GM12878 (cell line): ENCODE data around the gene AMN.

ENCODE experiments used
- ATF3 ChIP-seq: IDR thresholded peaks from 2 replicates; pipeline ENCODE4 v1.6.1; 2011; ENCODE audit warnings: low read depth, mild to moderate bottlenecking, low read length, moderate library complexity, borderline replicate concordance; ENCODE audit errors: extremely low read depth
- CTCF ChIP-seq, 3 experiments: IDR thresholded peaks in 2 of 3; conservative IDR thresholded peaks in 1 of 3; 2 replicates each; pipeline ENCODE4 v1.5.1; 2011; ENCODE audit warnings: low read depth in 3 of 3, low read length in 3 of 3, mild to moderate bottlenecking in 3 of 3, control low read depth in 2 of 3, moderate library complexity in 2 of 3, inconsistent platforms in 1 of 3, mixed read lengths in 1 of 3; ENCODE audit not compliant: control insufficient read depth in 2 of 3, insufficient read depth in 1 of 3; ENCODE audit errors: extremely low read depth in 1 of 3
- EP300 ChIP-seq, 2 experiments: fragments of 150-350 bp in 1 of 2; IDR thresholded peaks; 2 replicates each; pipeline ENCODE4 v1.6.1; 2011 to 2012; ENCODE audit warnings: low read depth in 2 of 2, low read length in 2 of 2, borderline replicate concordance in 1 of 2, improper control_type of control experiment in 1 of 2, inconsistent platforms in 1 of 2; ENCODE audit not compliant: control insufficient read depth in 1 of 2
- ETV6 ChIP-seq, 2 experiments: fragments of 450-650 bp in 1 of 2; IDR thresholded peaks in 1 of 2; conservative IDR thresholded peaks in 1 of 2; 2 replicates each; pipeline ENCODE4 v1.6.1; 2014; ENCODE audit warnings: antibody characterized with exemption in 1 of 2, borderline replicate concordance in 1 of 2, low read depth in 1 of 2, mild to moderate bottlenecking in 1 of 2, moderate library complexity in 1 of 2
- PBX3 ChIP-seq: IDR thresholded peaks from 2 replicates; pipeline ENCODE4 v1.6.1; 2011; ENCODE audit warnings: mild to moderate bottlenecking, low read depth, low read length, moderate library complexity; ENCODE audit not compliant: insufficient replicate concordance
- RAD21 ChIP-seq: IDR thresholded peaks from 2 replicates; pipeline ENCODE4 v1.6.1; 2011; ENCODE audit warnings: mild to moderate bottlenecking, low read depth, low read length, moderate library complexity; ENCODE audit not compliant: insufficient read depth
- SMAD5 ChIP-seq: IDR thresholded peaks from 2 replicates; pipeline ENCODE4 v1.6.1; 2016; ENCODE audit warnings: antibody characterized with exemption, low read depth
- ZNF384 ChIP-seq: IDR thresholded peaks from 2 replicates; pipeline ENCODE4 v1.6.1; 2012; ENCODE audit warnings: low read depth, mild to moderate bottlenecking, low read length, improper control_type of control experiment, borderline replicate concordance

GRCh38 chr14:102965282-102965681 is 42.8 kb downstream of the AMN start:
- TF ChIP-seq EP300 (IDR thresholded peaks at IDR 0.05; ENCODE audit: borderline replicate concordance in 1 of 2, control insufficient read depth in 1 of 2, low read depth in 2 of 2, low read length in 2 of 2) (no peak), SMAD5 (no peak), PBX3 (no peak), RAD21 (no peak), ZNF384 (no peak), ETV6 (conservative IDR thresholded peaks at IDR 0.05 in 1 of 2, IDR thresholded peaks at IDR 0.05 in 1 of 2; ENCODE audit: borderline replicate concordance in 1 of 2, low read depth in 1 of 2) (no peak), CTCF (IDR thresholded peaks at IDR 0.05 in 2 of 3, conservative IDR thresholded peaks at IDR 0.05 in 1 of 3; ENCODE audit: control insufficient read depth in 2 of 3, extremely low read depth in 1 of 3, insufficient read depth in 1 of 3, low read depth in 3 of 3, low read length in 3 of 3) (no peak), ATF3 (no peak)
